Neuronal stem cell (in vitro differentiated cells): ENCODE results near the gene PNMA8B.
"Not testable (repeated sequence)": the region's sequence is repeated elsewhere in the genome, so short reads cannot be mapped to it uniquely, and the experiment has no call there.

Source experiments
- DNase-seq: peaks from one replicate; pipeline ENCODE4 v3.0.0-alpha.2; 2013; ENCODE audit warnings: low spot score
- H2AFZ ChIP-seq: one replicate; pipeline ENCODE4 v1.6.1; 2013; ENCODE audit warnings: mild to moderate bottlenecking, low read length, inconsistent platforms
- H2AK5ac ChIP-seq: 2 replicates; pipeline ENCODE4 v1.6.1; 2013; ENCODE audit warnings: low read depth, mild to moderate bottlenecking, inconsistent platforms, low read length, moderate library complexity, mixed read lengths
- H2BK120ac ChIP-seq: 2 replicates; pipeline ENCODE4 v1.6.1; 2013; ENCODE audit warnings: low read depth, mild to moderate bottlenecking, inconsistent platforms, low read length, moderate library complexity, mixed read lengths
- H2BK12ac ChIP-seq: one replicate; pipeline ENCODE4 v1.6.1; 2013; ENCODE audit warnings: low read length, inconsistent platforms
- H2BK15ac ChIP-seq: 2 replicates; pipeline ENCODE4 v1.6.1; 2013; ENCODE audit warnings: mild to moderate bottlenecking, low read length, inconsistent platforms, mixed read lengths
- H2BK5ac ChIP-seq: one replicate; pipeline ENCODE4 v1.6.1; 2013; ENCODE audit warnings: inconsistent platforms, mild to moderate bottlenecking, low read length, moderate library complexity
- H3K14ac ChIP-seq: one replicate; pipeline ENCODE4 v1.6.1; 2013; ENCODE audit warnings: low read length, inconsistent platforms
- H3K18ac ChIP-seq: 2 replicates; pipeline ENCODE4 v1.6.1; 2013; ENCODE audit warnings: low read length, inconsistent platforms
- H3K23ac ChIP-seq: 2 replicates; pipeline ENCODE4 v1.6.1; 2013; ENCODE audit warnings: low read depth, mild to moderate bottlenecking, mixed read lengths, low read length, inconsistent platforms; ENCODE audit not compliant: poor library complexity
- H3K27ac ChIP-seq: replicated peaks from 3 replicates; pipeline ENCODE4 v1.5.1; 2013; ENCODE audit warnings: low read length, inconsistent platforms
- H3K27me3 ChIP-seq, 3 experiments: 2 replicates each; pipeline ENCODE4 v1.6.1; 2013; ENCODE audit warnings: low read length in 3 of 3, mild to moderate bottlenecking in 2 of 3, inconsistent platforms in 1 of 3, low read depth in 1 of 3, mixed read lengths in 1 of 3, moderate library complexity in 1 of 3; ENCODE audit not compliant: control insufficient read depth in 3 of 3, insufficient read depth in 3 of 3
- H3K36me3 ChIP-seq, 2 donors: replicated peaks in 1 of 2; 2 replicates each; pipeline ENCODE4 v1.6.1; 2013; ENCODE audit warnings: low read length in 2 of 2; ENCODE audit not compliant: control insufficient read depth in 2 of 2, insufficient read depth in 2 of 2
- H3K4ac ChIP-seq: 2 replicates; pipeline ENCODE4 v1.6.1; 2013; ENCODE audit warnings: inconsistent platforms, mild to moderate bottlenecking, low read length, moderate library complexity
- H3K4me1 ChIP-seq, 2 donors: 1 replicate in 1 of 2; 2 replicates in 1 of 2; pipeline ENCODE4 v1.6.1; 2013; ENCODE audit warnings: low read length in 2 of 2, low read depth in 1 of 2; ENCODE audit not compliant: control insufficient read depth in 2 of 2, insufficient read depth in 1 of 2
- H3K4me2 ChIP-seq: one replicate; pipeline ENCODE4 v1.6.1; 2013; ENCODE audit warnings: mild to moderate bottlenecking, low read length, inconsistent platforms; ENCODE audit not compliant: insufficient read depth, poor library complexity, severe bottlenecking
- H3K4me3 ChIP-seq, 2 donors: 2 replicates each; pipeline ENCODE4 v1.5.1; 2013; ENCODE audit warnings: low read length in 2 of 2, mild to moderate bottlenecking in 2 of 2, inconsistent platforms in 1 of 2, moderate library complexity in 1 of 2
- H3K79me1 ChIP-seq: one replicate; pipeline ENCODE4 v1.6.1; 2013; ENCODE audit warnings: low read depth, mild to moderate bottlenecking, inconsistent platforms, low read length, moderate library complexity
- H3K9ac ChIP-seq: one replicate; pipeline ENCODE4 v1.6.1; 2013; ENCODE audit warnings: mild to moderate bottlenecking, low read depth, low read length, inconsistent platforms; ENCODE audit not compliant: poor library complexity
- H3K9me3 ChIP-seq, 2 donors: replicated peaks in 1 of 2; 2 replicates each; pipeline versions ENCODE3 to v1.6.1; 2013; ENCODE audit warnings: low read length in 2 of 2, mild to moderate bottlenecking in 2 of 2, inconsistent platforms in 1 of 2, low read depth in 1 of 2, mixed read lengths in 1 of 2, moderate library complexity in 1 of 2; ENCODE audit not compliant: control insufficient read depth in 2 of 2, insufficient read depth in 1 of 2
- H4K8ac ChIP-seq: one replicate; pipeline ENCODE4 v1.6.1; 2013; ENCODE audit warnings: low read depth, mild to moderate bottlenecking, inconsistent platforms, low read length, moderate library complexity
- H4K91ac ChIP-seq: one replicate; pipeline ENCODE4 v1.6.1; 2013; ENCODE audit warnings: low read length, low read depth, mild to moderate bottlenecking, inconsistent platforms; ENCODE audit not compliant: poor library complexity
- WGBS, 2 donors: extraction: QIAGEN DNeasy Blood & Tissue Kit; methylation state at CpG; one replicate each; pipeline ENCODE4 v1.1.7; 2013; ENCODE audit warnings: missing lambda C conversion rate in 2 of 2, mixed read lengths in 1 of 2; ENCODE audit not compliant: insufficient read length in 2 of 2, insufficient replicate concordance in 1 of 2; ENCODE audit errors: extremely low coverage in 2 of 2; 5-methylcytosine and 5-hydroxymethylcytosine counted together

PNMA8B gene

DNA sequence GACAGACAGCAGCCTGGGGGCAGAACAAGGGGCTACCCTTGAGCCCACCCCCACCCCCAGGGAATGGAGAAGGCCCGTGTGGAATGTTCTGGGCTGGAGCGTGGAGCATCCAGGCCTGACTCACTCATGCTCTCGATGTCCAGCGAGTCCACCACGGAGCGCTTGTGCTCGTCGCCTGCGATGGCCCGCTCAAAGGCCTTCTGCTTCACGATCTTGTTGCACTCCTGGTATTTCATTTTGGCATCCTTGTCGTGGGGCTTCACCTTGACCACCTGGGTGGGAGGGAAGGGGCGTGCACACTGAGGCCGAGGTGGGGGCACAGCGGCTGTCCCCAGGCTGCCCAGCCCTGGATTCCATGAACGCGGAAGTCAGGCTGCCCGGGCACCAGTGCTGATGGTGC lies 31.1 kb upstream of the PNMA8B start:
- H3K27ac ChIP-seq, H3K9me3 ChIP-seq, H2AFZ ChIP-seq, H3K4ac ChIP-seq, H2BK120ac ChIP-seq, H3K4me2 ChIP-seq, H3K36me3 ChIP-seq, H3K4me3 ChIP-seq, H3K14ac ChIP-seq, H3K79me1 ChIP-seq, H4K8ac ChIP-seq, H3K18ac ChIP-seq, H3K4me1 ChIP-seq, H3K27me3 ChIP-seq, DNase-seq, H3K23ac ChIP-seq, H2BK12ac ChIP-seq, H4K91ac ChIP-seq, H3K9ac ChIP-seq, H2BK5ac ChIP-seq: not testable (repeated sequence)
- no CpG with 5 or more reads among the region's 18 CpGs for WGBS, 2 donors
- Histone ChIP-seq H2BK15ac (peak overlapping the region; percentile 7), H2AK5ac (peak overlapping the region; percentile 25)

- H2BK15ac ChIP-seq, result no peak overlapping the region
- no peak overlapping the region for H3K4me3 ChIP-seq
- H3K9ac ChIP-seq, result no peak overlapping the region
- no CpG with 5 or more reads among the region's 2 CpGs for WGBS, 2 donors
- H2BK120ac ChIP-seq, result no peak overlapping the region
- H3K4ac ChIP-seq, result no peak overlapping the region
- H2BK5ac ChIP-seq, result no peak overlapping the region
- H2BK12ac ChIP-seq, result no peak overlapping the region
- H3K79me1 ChIP-seq, result no peaks in the 10 kb centered on the region
- H3K9me3 ChIP-seq, result peaks cover 0 to 3% of the 10 kb centered on the region in 2 donors
- H3K27ac ChIP-seq, result no peak overlapping the region
- no peak overlapping the region for H3K23ac ChIP-seq
- H3K14ac ChIP-seq, result no peak overlapping the region
- H3K27me3 ChIP-seq, result peaks cover 0 to 6% (median 0%) of the 10 kb centered on the region in 3 experiments
- no peak overlapping the region for H4K8ac ChIP-seq
- no peaks in the 10 kb centered on the region for H3K36me3 ChIP-seq
- no peak overlapping the region for H2AFZ ChIP-seq
- H4K91ac ChIP-seq, result no peak overlapping the region
- no peak overlapping the region for H3K4me2 ChIP-seq
- no peak overlapping the region for H2AK5ac ChIP-seq
- no peak for DNase-seq
- H3K4me1 ChIP-seq, result peaks cover under 1 to 1% of the 10 kb centered on the region in 2 donors
- H3K18ac ChIP-seq, result no peak overlapping the region
These were observed 28.6 kb upstream of the PNMA8B start for GRCh38 chr19:46524308-46524707.

GRCh38 chr19:46522988-46523387 lies 27.3 kb upstream of the PNMA8B start:
- WGBS, 2 donors, result no CpG with 5 or more reads among the region's 4 CpGs
- not testable (repeated sequence) for H3K14ac ChIP-seq, H3K23ac ChIP-seq, H3K18ac ChIP-seq, H3K9me3 ChIP-seq, H3K4me3 ChIP-seq, H3K4me2 ChIP-seq, H3K9ac ChIP-seq, H3K4me1 ChIP-seq, H3K36me3 ChIP-seq, H3K27me3 ChIP-seq, H3K27ac ChIP-seq, H4K8ac ChIP-seq, H2BK12ac ChIP-seq, H2AFZ ChIP-seq, DNase-seq, H3K4ac ChIP-seq, H4K91ac ChIP-seq, H3K79me1 ChIP-seq, H2BK5ac ChIP-seq, H2AK5ac ChIP-seq, H2BK120ac ChIP-seq, H2BK15ac ChIP-seq

DNA sequence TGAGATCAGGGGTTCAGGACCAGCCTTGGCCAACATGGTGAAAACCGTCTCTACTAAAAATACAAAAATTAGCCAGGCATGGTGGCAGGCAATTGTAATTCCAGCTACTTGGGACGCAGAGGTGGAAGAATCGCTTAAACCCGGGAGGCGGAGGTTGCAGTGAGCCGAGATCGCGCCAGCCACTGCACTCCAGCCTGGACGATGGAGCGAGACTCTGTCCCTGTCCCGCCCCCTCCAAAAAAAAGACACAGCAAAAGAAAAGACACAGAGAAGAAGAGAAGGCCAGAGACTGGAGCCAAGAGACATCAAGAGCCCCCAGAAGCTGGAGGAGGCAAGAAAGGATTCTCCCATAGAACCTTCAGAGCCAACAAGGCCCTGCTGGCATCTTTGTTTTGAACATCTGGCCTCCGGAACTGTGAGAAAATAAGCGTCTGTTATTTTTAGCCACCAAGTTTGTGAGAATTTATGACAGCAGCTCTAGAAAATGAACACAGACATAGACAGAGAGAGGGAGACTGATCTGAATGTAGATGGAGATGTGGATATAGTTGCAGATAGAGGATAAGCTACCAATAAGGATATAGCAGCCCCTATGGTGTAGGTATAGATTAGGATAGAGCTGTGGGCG lies 25.7 kb upstream of the PNMA8B start:
- H2BK5ac ChIP-seq, result no peak overlapping the region
- DNase-seq, result no peak
- H2AFZ ChIP-seq, result no peak overlapping the region
- H3K79me1 ChIP-seq, result no peaks in the 10 kb centered on the region
- no peak overlapping the region for H2BK12ac ChIP-seq
- H2AK5ac ChIP-seq, result no peak overlapping the region
- no peaks in the 10 kb centered on the region for H3K4me1 ChIP-seq
- no peak overlapping the region for H3K23ac ChIP-seq
- H3K4me3 ChIP-seq, result no peak overlapping the region
- no peak overlapping the region for H3K14ac ChIP-seq
- no peak overlapping the region for H3K18ac ChIP-seq
- no peak overlapping the region for H3K4ac ChIP-seq
- peaks cover 0 to 3% of the 10 kb centered on the region in 2 donors for H3K9me3 ChIP-seq
- peak overlapping the region; percentile 12 for H2BK15ac ChIP-seq
- no peak overlapping the region for H3K9ac ChIP-seq
- WGBS, 2 donors, result no CpG with 5 or more reads among the region's 14 CpGs
- no peak overlapping the region for H4K91ac ChIP-seq
- no peak overlapping the region for H4K8ac ChIP-seq
- no peak overlapping the region for H3K4me2 ChIP-seq
- no peaks in the 10 kb centered on the region for H3K36me3 ChIP-seq
- no peak overlapping the region for H3K27ac ChIP-seq
- H3K27me3 ChIP-seq, result no peaks in the 10 kb centered on the region
- H2BK120ac ChIP-seq, result no peak overlapping the region
